Stimulated activated CD4-positive, alpha-beta T cell treated with anti-CD3 and anti-CD28 coated beads, Interleukin-15, amount 100 ng/mL, for 1 hour (primary cell): ENCODE data around the gene C2orf78.
"Not testable (repeated sequence)": the region's sequence is repeated elsewhere in the genome, so short reads cannot be mapped to it uniquely, and the experiment has no call there.

ENCODE experiments used
- DNase-seq, 2 donors: peaks; one replicate each; pipeline ENCODE4 v3.0.0-alpha.2; 2020; ENCODE audit warnings: low read depth in 1 of 2, low spot score in 1 of 2

The C2orf78 gene

DNA sequence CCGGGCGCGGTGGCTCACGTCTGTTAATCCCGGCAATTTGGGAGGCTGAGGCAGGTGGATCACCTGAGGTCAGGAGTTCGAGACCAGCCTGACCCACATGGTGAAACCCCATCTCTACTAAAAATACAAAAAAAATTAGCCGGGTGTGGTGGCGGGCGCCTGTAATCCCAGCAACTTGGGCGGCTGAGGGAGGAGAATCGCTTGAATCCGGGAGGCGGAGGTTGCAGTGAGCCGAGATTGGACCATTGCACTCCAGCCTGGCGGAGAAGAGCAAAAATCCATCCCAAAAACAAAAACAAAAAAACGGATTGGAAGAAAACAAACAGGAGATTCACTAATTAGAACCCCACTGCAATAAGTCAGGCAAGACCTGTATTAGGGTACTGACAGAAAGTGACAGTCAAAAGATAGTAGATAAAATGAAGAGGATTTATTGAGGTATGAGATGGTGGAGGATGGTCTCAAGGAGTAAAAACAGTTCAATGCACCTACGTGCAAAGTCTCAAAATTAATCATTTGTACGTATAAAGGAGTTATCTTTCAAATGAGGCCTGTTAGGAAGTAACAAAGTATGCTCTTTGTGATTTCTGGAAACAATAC, 5.0 kb upstream of the C2orf78 start:
- not testable (repeated sequence) for DNase-seq

DNA sequence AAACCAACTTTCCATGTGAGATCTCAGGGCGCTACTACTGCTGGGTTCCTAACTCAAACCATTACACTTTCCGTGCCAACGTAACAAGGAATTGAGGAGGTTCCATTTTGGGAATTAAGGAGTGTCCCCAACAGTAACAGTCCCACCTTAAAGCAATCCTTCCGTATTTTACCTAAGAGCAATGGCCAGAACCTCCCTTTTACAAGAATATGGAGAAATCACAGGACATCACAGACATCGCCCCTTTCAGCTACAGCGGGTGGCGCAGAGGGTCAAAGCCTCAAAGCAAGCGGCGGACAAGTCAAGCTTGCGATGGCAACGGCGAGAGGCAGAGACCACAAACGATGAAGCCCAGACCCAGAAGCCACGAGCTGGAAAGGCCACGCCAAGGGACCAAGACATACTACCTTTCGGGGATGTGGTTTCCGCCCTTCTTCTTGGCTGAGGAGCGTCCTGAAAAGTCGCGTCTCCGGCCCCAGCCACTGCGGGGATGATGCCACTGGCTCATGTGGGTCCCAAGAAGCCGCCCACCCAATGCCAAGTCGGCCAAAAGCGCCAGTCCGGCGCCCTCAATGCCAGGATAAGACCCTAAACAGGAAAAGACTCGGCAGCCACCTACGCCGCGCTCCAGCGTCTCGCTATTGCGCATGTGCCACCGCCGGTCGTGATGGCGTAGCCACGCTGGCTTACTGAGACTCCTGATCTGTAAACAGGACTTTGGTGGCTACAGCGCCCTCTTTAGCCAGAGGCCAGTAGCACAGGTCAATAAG, 4.3 kb upstream of the C2orf78 start, which contains the start of gene DUSP11:
Gene DUSP11 (minus strand): TSS at position 637 of the 770 bp plus-strand sequence. CDS start 129 bp downstream, at position 508.
- peak; percentile 90 to 94 for DNase-seq

DNA sequence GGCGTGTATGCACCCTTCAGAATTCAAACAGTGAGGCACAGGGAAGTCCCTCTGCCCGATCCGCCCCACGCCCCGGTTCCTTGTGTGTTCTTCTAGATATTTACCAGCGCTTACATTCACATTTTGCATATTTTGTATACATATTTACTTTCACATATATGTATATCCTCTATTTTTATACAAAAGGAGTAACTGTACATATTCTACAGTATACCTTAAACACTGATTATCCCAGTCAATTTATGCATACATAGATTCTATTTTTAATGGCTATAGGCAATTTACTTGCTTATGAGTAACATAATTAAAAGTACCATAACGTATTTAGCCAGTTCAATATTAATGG, 3.8 kb upstream of the C2orf78 start:
- no peak for DNase-seq

DNA sequence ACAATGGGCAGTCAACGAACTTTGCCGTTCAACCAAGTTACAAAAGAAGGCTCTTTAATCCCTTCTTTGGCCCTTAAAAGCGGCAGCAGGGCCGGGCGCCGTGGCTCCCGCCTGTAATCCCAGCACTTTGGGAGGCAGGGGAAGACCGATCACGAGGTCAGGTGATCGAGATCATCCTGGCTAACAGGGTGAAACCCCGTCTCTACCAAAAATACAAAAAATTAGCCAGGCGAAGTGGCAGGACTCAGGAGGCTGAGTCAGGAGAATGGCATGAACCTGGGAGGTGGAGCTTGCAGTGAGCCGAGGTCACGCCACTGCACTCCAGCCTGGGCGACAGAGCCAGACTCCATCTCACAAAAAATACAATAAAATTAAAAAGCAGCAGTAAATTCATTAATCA, 581 bp upstream of the C2orf78 start:
- not testable (repeated sequence) for DNase-seq

DNA sequence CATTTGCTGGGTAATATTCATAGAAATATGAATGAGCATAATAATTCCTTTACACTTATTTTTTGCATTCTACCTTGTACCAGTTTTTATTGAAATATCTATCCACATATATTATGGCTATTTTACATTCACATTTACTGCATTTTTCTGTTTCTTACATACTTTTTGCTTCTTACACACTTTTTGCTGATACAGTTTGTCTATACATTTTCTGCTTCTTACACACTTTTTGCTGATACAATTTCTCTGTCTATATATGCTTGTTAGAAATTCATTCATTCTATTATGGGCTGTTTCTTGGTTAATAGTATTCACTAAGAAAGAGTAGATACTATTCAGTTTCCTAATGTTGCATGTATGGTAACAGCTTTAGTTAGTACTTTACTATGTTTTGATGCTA, 27.9 kb downstream of the C2orf78 start:
- no peak for DNase-seq

DNA sequence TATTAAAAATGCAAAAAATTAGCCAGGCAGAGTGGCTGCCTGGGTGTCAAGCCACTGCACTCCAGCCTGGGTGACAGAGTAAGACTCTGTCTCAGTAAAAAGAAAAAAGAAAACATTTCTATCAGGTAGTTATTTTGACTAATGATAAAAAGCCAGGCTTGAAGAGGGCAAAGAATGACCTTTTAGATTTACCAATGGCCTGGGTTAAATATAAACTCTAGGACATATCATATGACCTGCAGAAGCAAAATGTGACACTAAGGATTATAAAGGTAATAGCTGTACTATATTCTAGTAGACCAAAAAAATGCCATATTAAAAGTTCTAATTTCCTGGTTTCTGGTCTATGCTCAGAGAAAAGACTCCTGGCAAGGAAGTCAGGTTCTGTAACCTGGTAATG, 28.7 kb downstream of the C2orf78 start:
- DNase-seq: no peak

DNA sequence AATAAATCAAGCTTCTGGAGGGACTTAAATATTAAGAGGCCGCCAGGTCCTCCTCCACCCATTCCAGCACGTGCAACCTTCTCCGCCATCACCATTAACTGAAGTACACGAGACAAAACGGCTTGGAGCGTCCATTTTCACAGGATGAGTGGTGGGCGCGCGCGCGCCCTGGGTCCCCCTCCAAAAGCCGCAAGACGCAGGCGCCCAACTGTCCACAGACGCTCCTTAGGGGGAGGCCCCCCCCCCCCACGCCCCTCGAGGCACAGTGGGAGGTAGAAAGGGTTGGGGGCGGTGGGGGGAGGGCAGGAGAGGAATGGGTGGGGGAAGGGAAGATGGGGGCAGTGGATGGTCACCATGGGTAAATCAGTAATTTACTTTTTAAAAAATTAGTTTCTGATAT, 34.3 kb downstream of the C2orf78 start:
- DNase-seq: no peak

DNA sequence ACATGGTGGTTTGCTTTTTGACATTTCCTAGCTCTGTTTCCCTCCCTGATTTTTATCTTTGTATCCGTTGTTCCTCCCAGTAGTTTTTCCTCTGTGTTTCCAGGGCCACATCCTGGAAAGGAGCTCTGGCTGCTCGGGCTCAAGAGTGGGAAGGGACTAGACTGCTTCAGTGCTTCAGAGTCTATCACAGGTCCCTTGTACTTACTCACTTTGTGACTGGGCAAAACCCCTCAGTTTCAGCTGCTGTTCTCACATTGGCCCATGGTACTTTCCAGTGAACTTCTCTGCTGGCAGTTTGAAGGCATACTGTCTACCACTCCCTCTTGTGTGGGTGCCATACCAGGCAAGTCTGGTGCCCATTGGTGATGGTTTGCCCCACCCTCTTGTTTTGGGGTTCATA, 37.2 kb downstream of the C2orf78 start:
- no peak for DNase-seq

DNA sequence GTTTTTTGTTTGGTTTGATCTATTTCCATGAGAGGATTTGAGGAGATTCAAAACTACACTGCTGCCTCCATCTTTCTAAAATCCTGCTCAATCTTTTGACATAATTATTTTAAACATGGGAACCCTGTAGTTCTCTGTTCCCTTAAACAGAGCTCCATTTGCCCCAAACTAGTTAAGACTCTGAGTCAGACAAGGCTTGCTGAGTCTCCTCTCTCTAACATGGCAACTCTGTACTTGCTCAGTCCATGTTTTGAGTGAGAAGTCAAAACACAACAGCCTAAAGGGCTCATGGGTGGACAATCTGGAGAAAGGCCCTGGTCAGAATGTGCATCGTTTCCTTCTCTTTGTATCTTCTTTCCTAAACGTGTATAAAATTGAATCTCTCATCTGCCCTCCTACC, 37.7 kb downstream of the C2orf78 start:
- DNase-seq: no peak

DNA sequence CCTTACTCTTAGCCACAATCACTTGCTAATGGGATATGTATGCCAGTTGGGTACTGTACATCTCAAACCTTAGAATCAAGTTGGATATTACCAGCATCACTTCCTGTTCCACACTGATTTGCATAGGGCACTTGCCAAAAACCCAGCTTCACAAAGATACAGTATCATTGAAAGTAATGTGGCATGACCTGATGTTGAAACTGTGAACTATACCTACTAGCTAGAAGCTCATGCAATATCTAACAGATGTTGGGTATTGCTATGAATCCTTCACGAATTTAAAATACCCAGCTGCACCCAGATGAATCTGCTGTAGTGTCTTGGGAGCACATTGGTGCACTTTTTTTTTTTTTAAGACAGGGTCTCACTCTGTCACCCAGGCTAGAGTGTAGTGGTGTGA, 38.3 kb downstream of the C2orf78 start:
- DNase-seq: no peak

DNA sequence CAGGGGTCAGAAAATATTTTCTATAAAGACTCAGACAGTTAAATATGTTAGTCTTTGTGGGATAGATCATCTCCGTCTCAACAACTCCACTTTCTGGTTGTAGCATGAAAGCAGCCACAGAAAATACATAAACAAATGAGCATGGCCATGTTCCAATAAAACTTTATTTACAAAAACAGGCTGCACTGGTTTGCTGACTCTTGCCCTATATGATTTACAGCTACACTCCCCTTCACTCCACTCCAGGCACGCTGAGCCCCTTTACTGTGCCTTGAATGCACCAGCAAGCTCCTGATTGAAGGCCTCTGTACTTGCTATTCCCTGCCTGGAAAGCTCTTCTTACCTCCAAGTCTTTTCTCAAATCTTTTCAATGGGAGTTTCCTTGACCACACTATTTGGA, 39.0 kb downstream of the C2orf78 start:
- no peak for DNase-seq

DNA sequence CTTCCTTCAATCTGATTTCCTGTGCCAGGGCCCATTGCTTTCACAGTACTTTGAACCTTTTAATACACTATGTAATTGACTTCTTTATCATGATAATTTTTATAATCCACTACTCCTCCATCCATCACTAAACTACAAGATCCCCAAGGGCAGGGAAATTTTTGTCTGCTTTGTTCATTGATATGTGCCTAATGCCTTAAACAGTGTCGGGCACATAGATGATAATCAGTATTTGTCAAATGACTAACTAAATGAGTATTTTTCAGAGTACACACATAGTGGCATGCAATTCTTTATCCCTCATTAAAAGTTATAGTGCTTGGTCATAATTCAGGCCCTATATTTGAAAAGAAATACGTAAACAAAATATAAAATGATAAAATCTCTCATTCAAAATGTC, 39.4 kb downstream of the C2orf78 start:
- no peak for DNase-seq

DNA sequence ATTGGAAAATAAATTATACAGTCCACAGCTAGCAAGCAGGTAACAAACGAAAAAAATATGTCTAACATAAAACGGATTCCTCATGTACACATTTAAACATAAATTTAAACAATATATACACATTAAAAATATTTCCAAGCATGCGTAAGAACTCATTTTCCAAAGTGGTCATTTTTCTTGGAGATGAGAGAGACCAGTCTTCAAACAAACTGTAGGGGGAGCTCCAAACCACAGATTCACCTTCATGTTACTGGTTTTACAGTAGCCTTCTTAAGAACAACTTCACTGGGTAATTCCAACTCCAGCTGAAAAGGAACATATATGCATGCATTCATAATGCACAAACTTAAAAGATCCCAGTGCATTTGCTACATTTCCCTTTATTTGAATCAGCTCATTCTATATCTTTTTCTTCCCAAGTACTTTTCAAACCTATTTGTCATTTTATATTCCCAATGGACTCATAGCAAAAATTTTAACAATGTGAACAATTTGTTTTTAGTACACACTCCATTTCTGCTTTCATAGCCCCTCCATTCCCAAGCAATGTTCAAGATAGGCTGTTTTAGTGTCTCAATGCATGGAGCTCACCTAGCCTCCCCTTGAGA, 40.0 kb downstream of the C2orf78 start:
- no peak for DNase-seq

DNA sequence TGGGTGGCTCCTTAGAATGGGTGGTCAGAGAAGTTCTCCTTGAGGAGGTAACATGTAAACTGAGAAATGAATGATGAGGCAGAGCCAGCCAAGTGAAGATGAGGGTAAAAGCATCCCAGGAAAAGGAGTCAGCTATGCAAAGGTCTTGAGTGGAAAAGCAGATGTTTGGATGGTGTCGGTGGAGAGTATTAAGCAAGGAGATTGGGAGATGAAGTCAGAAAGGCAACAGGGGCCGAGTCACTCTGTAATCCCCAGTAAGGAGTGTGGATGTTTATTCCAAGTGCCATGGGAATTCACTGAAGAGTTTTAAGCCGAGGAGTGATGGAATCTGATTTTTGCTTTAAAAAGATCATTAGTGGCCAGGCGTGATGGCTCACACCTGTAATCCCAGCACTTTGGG, 41.4 kb downstream of the C2orf78 start:
- DNase-seq: no peak

DNA sequence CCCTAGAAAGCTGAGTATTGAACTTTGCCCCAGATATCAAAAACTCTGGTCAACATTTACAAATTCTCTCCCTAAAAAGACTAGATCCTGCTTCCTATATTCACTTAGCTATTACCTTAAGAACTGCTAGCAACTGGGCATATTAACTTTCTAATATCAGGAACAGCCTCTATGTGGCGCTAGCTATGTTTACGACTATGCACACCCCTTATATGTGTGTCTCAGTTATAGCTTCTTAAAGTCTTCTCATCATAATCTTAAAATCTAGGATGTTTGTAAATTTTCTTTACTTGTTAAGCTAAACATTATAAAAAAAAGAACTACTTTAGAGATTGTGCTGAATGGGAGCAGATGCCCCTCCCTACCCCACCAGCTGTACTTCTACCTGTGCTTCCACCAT, 43.0 kb downstream of the C2orf78 start:
- no peak for DNase-seq

DNA sequence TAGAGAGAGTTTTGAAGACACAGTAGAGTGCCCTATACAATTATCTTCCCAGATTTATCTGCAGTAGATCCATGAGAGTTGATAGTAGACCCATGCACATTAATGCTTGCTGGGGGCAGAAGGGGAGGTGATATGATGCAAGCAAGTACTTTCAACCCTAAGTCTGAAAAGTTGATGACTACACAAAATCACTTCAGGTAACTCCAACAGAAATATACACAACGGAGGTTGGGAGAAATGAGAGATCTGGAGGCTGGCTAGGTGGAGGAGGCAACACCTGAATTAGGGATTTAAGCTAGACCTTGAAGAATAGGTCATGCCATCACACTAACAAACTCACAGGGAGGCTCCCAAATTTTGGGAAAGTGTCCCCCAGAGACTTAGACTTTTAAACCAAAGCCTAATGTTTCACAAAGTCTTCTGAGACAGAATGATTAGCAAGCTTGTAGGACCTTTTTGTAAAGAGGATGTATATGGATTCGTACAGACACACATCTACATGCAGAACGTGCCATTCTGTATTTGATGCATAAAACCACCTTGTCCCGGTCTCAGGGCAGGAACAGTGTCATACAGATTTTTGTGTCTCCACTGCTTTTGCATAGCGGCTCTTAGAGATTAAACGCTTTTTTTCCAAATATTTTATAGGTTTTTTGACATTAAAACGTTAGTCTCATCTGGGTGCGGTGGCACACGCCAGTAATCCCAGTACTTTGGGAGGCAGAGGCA, 43.8 kb downstream of the C2orf78 start:
- no peak for DNase-seq

DNA sequence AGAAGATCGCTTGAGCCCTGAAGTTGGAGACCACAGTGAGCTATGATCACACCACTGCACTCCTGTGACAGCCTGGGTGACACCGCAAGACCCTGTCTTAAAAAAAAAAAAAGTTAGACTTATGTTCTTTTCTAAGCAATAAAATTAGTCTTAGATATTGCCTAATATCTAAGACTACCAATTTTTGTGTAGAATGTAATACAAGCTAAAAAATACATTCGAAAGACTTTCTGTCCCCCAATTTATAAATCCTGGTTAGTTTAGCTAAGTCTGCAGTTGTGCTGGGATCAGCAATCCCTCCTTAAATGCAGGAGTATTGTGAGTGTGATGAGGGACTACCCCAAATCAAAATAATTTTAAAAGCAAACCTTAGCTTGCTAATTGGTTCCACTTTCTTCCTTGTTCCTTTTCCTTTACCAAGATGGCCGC, 44.4 kb downstream of the C2orf78 start:
- no peak for DNase-seq

DNA sequence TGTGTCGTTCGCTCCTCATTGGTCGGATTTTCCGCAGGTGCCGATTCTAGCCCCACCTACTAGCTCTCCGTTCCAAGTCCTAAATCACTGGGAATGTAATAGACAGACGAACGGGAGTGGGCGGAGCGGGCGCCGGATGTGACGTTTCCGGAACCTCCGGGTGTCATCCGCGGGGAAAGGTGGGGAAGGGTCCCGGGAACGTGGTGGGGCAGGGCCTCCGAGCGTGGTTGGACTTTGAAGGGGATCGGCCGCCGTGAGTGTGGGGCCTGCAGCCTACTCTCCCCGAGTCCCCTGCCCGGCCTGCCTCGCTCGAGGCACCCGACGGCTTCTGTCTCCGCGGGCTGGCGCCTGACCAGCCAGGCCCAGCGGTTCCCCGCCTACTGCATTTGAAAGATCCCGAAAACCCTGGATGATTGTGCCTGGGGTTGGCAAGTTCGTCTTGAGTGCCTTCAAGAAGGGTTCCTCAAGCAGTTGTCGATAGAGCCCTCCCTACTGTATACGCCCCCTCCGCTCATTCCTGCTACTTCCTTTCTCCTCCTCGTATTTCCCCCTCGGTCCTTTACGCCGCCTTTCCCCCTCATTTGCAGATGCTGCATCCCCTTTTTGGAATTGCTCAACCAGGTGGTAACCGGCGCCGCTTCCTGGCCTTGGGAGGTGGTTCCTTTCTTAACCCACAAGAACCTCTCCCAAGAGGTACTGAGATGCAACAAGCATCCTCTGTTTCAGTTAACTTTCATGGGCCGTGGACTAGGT, 45.0 kb downstream of the C2orf78 start, which contains the start of gene STAMBP:
Gene STAMBP (plus strand): TSS at position 144 of the 753 bp plus-strand sequence. CDS start 1,896 bp downstream, outside the sequence.
- peak; percentile 70 for DNase-seq

DNA sequence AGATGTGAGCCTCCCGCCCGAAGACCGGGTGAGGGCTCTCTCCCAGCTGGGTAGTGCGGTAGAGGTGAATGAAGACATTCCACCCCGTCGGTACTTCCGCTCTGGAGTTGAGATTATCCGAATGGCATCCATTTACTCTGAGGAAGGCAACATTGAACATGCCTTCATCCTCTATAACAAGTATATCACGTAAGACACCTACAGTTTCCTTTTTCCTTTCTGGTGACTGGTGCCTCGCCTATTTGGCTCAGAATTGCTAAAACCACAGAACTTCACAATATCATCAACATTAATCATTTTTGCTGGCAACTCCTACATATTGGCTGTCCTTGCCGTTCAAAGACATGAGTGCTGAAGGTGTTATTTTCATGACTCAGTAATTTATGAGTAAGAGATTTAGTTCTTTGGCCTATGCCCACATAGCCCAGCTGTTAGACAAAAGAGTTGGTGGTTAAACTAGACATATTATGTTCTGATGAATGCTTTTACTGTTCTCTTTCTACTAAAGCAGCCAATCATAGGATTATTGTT, 47.0 kb downstream of the C2orf78 start:
- no peak for DNase-seq

DNA sequence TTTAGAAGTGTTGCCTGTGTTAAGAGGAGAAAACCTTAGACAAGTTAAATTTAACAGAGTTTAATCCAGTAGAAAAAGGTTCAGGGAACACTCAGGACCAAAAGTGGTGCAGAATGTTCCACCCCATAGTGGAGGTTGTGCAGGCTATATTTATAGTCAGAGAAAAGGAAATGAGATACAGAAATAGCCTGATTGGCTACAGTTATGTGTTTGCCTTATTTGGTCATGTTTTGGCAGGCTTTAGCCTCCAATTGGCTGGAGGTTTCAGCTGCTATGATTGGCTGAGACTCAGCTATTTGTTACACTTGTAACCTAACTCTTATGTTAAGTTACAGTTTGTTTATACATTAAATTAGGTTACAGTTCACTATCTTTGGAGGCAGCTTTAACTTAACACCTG, 48.9 kb downstream of the C2orf78 start:
- DNase-seq: no peak
